GM12878 (cell line): ENCODE data around the gene CXCL17. TPM values are rescaled to one million over a fixed set of nuclear protein-coding genes. Genes with fewer than 3 reads are reported as not detected.

Experiments used
- ATAC-seq: fragments of 200-7000 bp; cut with Tn5 transposase; 3 replicates; pipeline ENCODE4 v1.9.1; 2020; ENCODE audit warnings: mild to moderate bottlenecking, moderate library complexity
- BruUV-seq: library from RNA; stranded (reverse); fragments of 400-500 nt; replicated peaks from 2 replicates; lab custom pipeline; 2021; lab: Mats Ljungman, UMichigan
- CTCF ChIA-PET: fragments of 300-600 bp; sonication (Branson Sonifier 250); formaldehyde crosslinking; extraction: SDS; loops from one replicate; lab custom pipeline; 2021; ENCODE audit warnings: inconsistent platforms; lab: Yijun Ruan, JAX
- POLR2A ChIA-PET: fragments of 350-600 bp; formaldehyde crosslinking; extraction: SDS; loops from one replicate; lab custom pipeline; 2021; ENCODE audit warnings: inconsistent platforms; lab: Charles Lee
- RAD21 ChIA-PET: fragments of 300-600 bp; sonication (Branson Sonifier 250); formaldehyde crosslinking; loops from one replicate; lab custom pipeline; 2023; ENCODE audit warnings: antibody characterized with exemption; ENCODE audit not compliant: unreplicated experiment; lab: Charles Lee
- SMC1A ChIA-PET: fragments of 300-600 bp; sonication (Branson Sonifier 250); formaldehyde crosslinking; loops from one replicate; lab custom pipeline; 2023; ENCODE audit not compliant: unreplicated experiment, uncharacterized antibody; lab: Charles Lee
- DNase-seq: peaks from one replicate; pipeline ENCODE4 v3.0.0-alpha.2; 2011; ENCODE audit warnings: low read depth, low spot score
- FAIRE-seq: peaks from 3 replicates; lab custom pipeline; 2011; peaks lifted over from hg19 to GRCh38; lab: Jason Lieb, UNC
- H2AFZ ChIP-seq: 2 replicates; pipeline ENCODE4 v1.6.0; 2011; ENCODE audit warnings: low read depth, low read length, control low read depth; ENCODE audit not compliant: control insufficient read depth
- H3K27ac ChIP-seq: 2 replicates; pipeline ENCODE4 v1.5.1; 2011; ENCODE audit warnings: control low read depth; ENCODE audit not compliant: control insufficient read depth, insufficient read depth
- H3K27me3 ChIP-seq, 2 experiments: replicated peaks in 1 of 2; 2 replicates each; pipeline versions ENCODE4 v1.6.0 to v1.6.1; 2011; ENCODE audit warnings: low read length in 1 of 2; ENCODE audit not compliant: control insufficient read depth in 2 of 2, insufficient read depth in 2 of 2
- H3K36me3 ChIP-seq, 2 experiments: 2 replicates each; pipeline ENCODE4 v1.5.1; 2011; ENCODE audit warnings: low read length in 1 of 2; ENCODE audit not compliant: control insufficient read depth in 2 of 2, insufficient read depth in 2 of 2
- H3K4me1 ChIP-seq: 2 replicates; pipeline ENCODE4 v1.6.1; 2011; ENCODE audit warnings: mild to moderate bottlenecking, low read length, moderate library complexity, mixed read lengths; ENCODE audit not compliant: control insufficient read depth, insufficient read depth
- H3K4me2 ChIP-seq: 2 replicates; pipeline ENCODE4 v1.6.0; 2011; ENCODE audit warnings: control low read depth; ENCODE audit not compliant: control insufficient read depth, insufficient read depth
- H3K4me3 ChIP-seq: fragments of 200-600 bp; sonication (generic); 2 replicates; pipeline ENCODE4 v1.5.1; 2016
- H3K79me2 ChIP-seq: 2 replicates; pipeline ENCODE4 v1.6.0; 2011; ENCODE audit warnings: low read length; ENCODE audit not compliant: control insufficient read depth, insufficient read depth
- H3K9ac ChIP-seq: 2 replicates; pipeline ENCODE4 v1.8.0; 2011; ENCODE audit warnings: low read length, control low read depth, mixed read lengths; ENCODE audit not compliant: control insufficient read depth, insufficient read depth
- H3K9me3 ChIP-seq: replicated peaks from 3 replicates; pipeline ENCODE4 v1.5.1; 2011; ENCODE audit warnings: mild to moderate bottlenecking, low read length; ENCODE audit not compliant: control insufficient read depth, insufficient read depth
- H4K20me1 ChIP-seq: 2 replicates; pipeline ENCODE4 v1.6.0; 2011; ENCODE audit not compliant: control insufficient read depth, insufficient read depth
- FOS ChIP-seq: IDR thresholded peaks from 3 replicates; pipeline ENCODE4 v1.6.1; 2011; ENCODE audit warnings: borderline replicate concordance; ENCODE audit not compliant: insufficient read length; ENCODE audit errors: extremely low read depth
- MEF2B ChIP-seq: fragments of 450-650 bp; IDR thresholded peaks from 2 replicates; pipeline ENCODE4 v1.6.1; 2018; ENCODE audit warnings: mild to moderate bottlenecking, moderate library complexity; ENCODE audit not compliant: partially characterized antibody, poor library complexity, severe bottlenecking
- MYC ChIP-seq: IDR thresholded peaks from 2 replicates; pipeline ENCODE4 v1.6.1; 2011; ENCODE audit warnings: mild to moderate bottlenecking, low read length, moderate library complexity, inconsistent platforms; ENCODE audit not compliant: insufficient read depth, insufficient replicate concordance, insufficient read length, severe bottlenecking
- PAX8 ChIP-seq: fragments of 450-650 bp; IDR thresholded peaks from 2 replicates; pipeline ENCODE4 v1.6.1; 2017; ENCODE audit warnings: mild to moderate bottlenecking, moderate library complexity
- PML ChIP-seq: IDR thresholded peaks from 2 replicates; pipeline ENCODE4 v1.6.1; 2012; ENCODE audit warnings: low read length, inconsistent platforms
- POLR2AphosphoS2 ChIP-seq: IDR thresholded peaks from 2 replicates; pipeline ENCODE4 v1.6.1; 2011; ENCODE audit warnings: low read depth, mild to moderate bottlenecking, low read length, improper control_type of control experiment, moderate library complexity
- WGBS: methylation state at CpG from one replicate; pipeline ENCODE4 v1.1.6; 2016; ENCODE audit warnings: low lambda C conversion rate; ENCODE audit not compliant: insufficient replicate concordance, insufficient coverage; ENCODE audit errors: missing lambda C conversion rate; 5-methylcytosine and 5-hydroxymethylcytosine counted together
- in situ Hi-C: fragments of 300-500 bp; cut with MboI; formaldehyde crosslinking; loops from 9 replicates; pipeline ENCODE4 v1.14.3; 2018; ENCODE audit warnings: mixed read lengths
- intact Hi-C: fragments of 100-400 bp; cut with micrococcal nuclease; formaldehyde crosslinking; loops from one replicate; pipeline ENCODE4 v1.14.2; 2022; ENCODE audit not compliant: unreplicated experiment
- polyA plus RNA-seq, 11 experiments: library from polyadenylated mRNA; depleted of rRNA in 4 of 11; unstranded in 6 of 11; stranded (reverse) in 5 of 11; fragments of >200 nt; fragmentation: Nextera tagmentation in 4 of 11; fragmentation: Illumina TruSeq in 1 of 11; extraction: Ambion mirVana in 4 of 11; extraction: Trizol in 1 of 11; gene quantifications; 1 replicate in 1 of 11; 2 replicates in 10 of 11; pipeline versions ENCODE4 v1.2.1 to v1.2.3, GENCODE V29; 2011 to 2016; ENCODE audit warnings: inconsistent platforms in 2 of 11, missing spikeins in 2 of 11, low read depth in 1 of 11
- total RNA-seq, 4 experiments: library from RNA; depleted of rRNA in 3 of 4; stranded (reverse); fragments of >200 nt in 3 of 4; fragmentation: Illumina TruSeq in 1 of 4; extraction: Trizol in 1 of 4; gene quantifications; 2 replicates each; pipeline versions ENCODE4 v1.2.1 to v1.2.3, GENCODE V29; 2013 to 2021
- TF ChIP-seq, protein P1 (sequence below): IDR thresholded peaks from 2 replicates; pipeline ENCODE4 v1.6.1; 2012; ENCODE audit warnings: low read depth, low read length, improper control_type of control experiment
- TF ChIP-seq, protein P2 (sequence below): fragments of 450-650 bp; IDR thresholded peaks from 2 replicates; pipeline ENCODE4 v1.6.1; 2018; ENCODE audit warnings: mild to moderate bottlenecking, low read depth, moderate library complexity; ENCODE audit not compliant: partially characterized antibody
- TF ChIP-seq, protein P3 (sequence below): IDR thresholded peaks from 2 replicates; pipeline ENCODE4 v1.6.1; 2011; ENCODE audit warnings: low read depth, mild to moderate bottlenecking, low read length, moderate library complexity, borderline replicate concordance; ENCODE audit errors: extremely low read depth
- TF ChIP-seq, protein P4 (sequence below): fragments of 450-650 bp; formaldehyde crosslinking; IDR thresholded peaks from 2 replicates; pipeline ENCODE4 v1.4.0; 2022; ENCODE audit warnings: mild to moderate bottlenecking, moderate library complexity
- TF ChIP-seq, protein P5 (sequence below): fragments of 450-650 bp; IDR thresholded peaks from 2 replicates; pipeline ENCODE4 v1.6.1; 2016; ENCODE audit warnings: mild to moderate bottlenecking

The CXCL17 gene
- total and polyA plus RNA-seq, 10 of the 15 experiments (the other 5 are each of a cell fraction or from before 2014, with no cell fraction given): 0.13 to 0.24 (median 0.15) TPM; not detected in 7

DNA sequence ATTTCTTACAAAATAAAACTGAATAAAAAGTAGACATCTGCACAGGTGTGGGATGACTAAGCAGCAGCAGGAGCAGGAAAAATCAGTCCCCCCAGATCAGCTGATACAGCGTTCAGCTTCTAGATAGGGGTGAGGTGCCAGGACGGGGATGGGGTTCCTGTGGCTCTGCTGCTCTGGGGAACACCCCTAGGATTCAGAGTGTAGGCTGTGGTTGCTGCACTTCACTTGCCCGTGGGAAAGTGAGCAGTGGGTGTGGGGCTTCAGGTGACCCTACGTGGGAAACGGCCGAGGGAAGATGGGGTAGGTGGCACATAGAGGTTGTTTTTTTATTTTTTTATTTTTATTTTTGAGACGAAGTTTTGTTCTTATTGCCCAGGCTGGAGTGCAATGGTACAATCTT is 3.2 kb upstream of the CXCL17 start:
- SMC1A ChIA-PET: interaction anchor here (0.8 to 1.3 kb wide), 2 partner anchors 83 to 85 kb away, joined by 3 to 4 read pairs; no protein-coding TSS in a partner anchor
- TF ChIP-seq MYC (no peak), PML (no peak), MEF2B (no peak), FOS (no peak), PAX8 (no peak), POLR2AphosphoS2 (no peak)
- TF ChIP-seq, protein P1, sequence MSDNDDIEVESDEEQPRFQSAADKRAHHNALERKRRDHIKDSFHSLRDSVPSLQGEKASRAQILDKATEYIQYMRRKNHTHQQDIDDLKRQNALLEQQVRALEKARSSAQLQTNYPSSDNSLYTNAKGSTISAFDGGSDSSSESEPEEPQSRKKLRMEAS: no peak
- TF ChIP-seq, protein P2, sequence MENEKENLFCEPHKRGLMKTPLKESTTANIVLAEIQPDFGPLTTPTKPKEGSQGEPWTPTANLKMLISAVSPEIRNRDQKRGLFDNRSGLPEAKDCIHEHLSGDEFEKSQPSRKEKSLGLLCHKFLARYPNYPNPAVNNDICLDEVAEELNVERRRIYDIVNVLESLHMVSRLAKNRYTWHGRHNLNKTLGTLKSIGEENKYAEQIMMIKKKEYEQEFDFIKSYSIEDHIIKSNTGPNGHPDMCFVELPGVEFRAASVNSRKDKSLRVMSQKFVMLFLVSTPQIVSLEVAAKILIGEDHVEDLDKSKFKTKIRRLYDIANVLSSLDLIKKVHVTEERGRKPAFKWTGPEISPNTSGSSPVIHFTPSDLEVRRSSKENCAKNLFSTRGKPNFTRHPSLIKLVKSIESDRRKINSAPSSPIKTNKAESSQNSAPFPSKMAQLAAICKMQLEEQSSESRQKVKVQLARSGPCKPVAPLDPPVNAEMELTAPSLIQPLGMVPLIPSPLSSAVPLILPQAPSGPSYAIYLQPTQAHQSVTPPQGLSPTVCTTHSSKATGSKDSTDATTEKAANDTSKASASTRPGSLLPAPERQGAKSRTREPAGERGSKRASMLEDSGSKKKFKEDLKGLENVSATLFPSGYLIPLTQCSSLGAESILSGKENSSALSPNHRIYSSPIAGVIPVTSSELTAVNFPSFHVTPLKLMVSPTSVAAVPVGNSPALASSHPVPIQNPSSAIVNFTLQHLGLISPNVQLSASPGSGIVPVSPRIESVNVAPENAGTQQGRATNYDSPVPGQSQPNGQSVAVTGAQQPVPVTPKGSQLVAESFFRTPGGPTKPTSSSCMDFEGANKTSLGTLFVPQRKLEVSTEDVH: no peak
- TF ChIP-seq, protein P3, sequence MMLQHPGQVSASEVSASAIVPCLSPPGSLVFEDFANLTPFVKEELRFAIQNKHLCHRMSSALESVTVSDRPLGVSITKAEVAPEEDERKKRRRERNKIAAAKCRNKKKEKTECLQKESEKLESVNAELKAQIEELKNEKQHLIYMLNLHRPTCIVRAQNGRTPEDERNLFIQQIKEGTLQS: no peak
- TF ChIP-seq, protein P4, sequence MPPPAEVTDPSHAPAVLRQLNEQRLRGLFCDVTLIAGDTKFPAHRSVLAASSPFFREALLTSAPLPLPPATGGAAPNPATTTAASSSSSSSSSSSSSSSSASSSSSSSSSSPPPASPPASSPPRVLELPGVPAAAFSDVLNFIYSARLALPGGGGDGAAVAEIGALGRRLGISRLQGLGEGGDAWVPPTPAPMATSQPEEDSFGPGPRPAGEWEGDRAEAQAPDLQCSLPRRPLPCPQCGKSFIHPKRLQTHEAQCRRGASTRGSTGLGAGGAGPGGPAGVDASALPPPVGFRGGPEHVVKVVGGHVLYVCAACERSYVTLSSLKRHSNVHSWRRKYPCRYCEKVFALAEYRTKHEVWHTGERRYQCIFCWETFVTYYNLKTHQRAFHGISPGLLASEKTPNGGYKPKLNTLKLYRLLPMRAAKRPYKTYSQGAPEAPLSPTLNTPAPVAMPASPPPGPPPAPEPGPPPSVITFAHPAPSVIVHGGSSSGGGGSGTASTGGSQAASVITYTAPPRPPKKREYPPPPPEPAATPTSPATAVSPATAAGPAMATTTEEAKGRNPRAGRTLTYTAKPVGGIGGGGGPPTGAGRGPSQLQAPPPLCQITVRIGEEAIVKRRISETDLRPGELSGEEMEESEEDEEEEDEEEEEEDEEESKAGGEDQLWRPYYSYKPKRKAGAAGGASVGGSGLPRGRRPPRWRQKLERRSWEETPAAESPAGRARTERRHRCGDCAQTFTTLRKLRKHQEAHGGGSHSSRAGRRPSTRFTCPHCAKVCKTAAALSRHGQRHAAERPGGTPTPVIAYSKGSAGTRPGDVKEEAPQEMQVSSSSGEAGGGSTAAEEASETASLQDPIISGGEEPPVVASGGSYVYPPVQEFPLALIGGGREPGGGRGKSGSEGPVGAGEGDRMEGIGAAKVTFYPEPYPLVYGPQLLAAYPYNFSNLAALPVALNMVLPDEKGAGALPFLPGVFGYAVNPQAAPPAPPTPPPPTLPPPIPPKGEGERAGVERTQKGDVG (CRISPR knock-in tag): no peak
- TF ChIP-seq, protein P5, sequence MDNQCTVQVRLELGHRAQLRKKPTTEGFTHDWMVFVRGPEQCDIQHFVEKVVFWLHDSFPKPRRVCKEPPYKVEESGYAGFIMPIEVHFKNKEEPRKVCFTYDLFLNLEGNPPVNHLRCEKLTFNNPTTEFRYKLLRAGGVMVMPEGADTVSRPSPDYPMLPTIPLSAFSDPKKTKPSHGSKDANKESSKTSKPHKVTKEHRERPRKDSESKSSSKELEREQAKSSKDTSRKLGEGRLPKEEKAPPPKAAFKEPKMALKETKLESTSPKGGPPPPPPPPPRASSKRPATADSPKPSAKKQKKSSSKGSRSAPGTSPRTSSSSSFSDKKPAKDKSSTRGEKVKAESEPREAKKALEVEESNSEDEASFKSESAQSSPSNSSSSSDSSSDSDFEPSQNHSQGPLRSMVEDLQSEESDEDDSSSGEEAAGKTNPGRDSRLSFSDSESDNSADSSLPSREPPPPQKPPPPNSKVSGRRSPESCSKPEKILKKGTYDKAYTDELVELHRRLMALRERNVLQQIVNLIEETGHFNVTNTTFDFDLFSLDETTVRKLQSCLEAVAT: no peak

More for the DNA sequence above, 3.2 kb upstream of the CXCL17 start:
- no peaks in the 10 kb centered on the region for H4K20me1 ChIP-seq
- H3K27me3 ChIP-seq: no peaks in the 10 kb centered on the region
- FAIRE-seq: no peak
- H3K9ac ChIP-seq: no peak overlapping the region
- no peaks in the 10 kb centered on the region for H3K9me3 ChIP-seq
- intact Hi-C loops (no loop called here), in situ Hi-C loops (no loop called here)
- ATAC-seq: no peak
- H3K4me1 ChIP-seq: 0 out of 2 replicates have a peak, but pooled peaks cover 3% of the 10 kb centered on the region
- 29% methylated on average over 7 of the region's 7 CpGs for WGBS
- ChIA-PET RAD21 (interaction anchor here (1.5 to 1.8 kb wide), 2 partner anchors 20 to 83 kb away, joined by 4 read pairs; partner anchors contain the start of gene CEACAM1), CTCF (interaction anchor here (0.6 to 2.3 kb wide), 7 partner anchors 7 to 90 kb away, joined by 3 to 8 read pairs (median 4); no protein-coding TSS in a partner anchor), POLR2A (no interaction called here)
- H3K4me2 ChIP-seq: no peak overlapping the region
- H3K36me3 ChIP-seq: no peaks in the 10 kb centered on the region
- no peak overlapping the region for H2AFZ ChIP-seq
- DNase-seq: no peak
- no TSS peak for BruUV-seq
- H3K4me3 ChIP-seq: no peak overlapping the region
- H3K79me2 ChIP-seq: no peaks in the 10 kb centered on the region
- H3K27ac ChIP-seq: no peak overlapping the region
